Measurements from ENCODE around the gene IL31. TPM values are rescaled to one million over a fixed set of nuclear protein-coding genes. Genes with fewer than 3 reads are reported as not detected.

The IL31 gene
- total RNA-seq, 1 experiment from 2014 or later = not detected

DNA sequence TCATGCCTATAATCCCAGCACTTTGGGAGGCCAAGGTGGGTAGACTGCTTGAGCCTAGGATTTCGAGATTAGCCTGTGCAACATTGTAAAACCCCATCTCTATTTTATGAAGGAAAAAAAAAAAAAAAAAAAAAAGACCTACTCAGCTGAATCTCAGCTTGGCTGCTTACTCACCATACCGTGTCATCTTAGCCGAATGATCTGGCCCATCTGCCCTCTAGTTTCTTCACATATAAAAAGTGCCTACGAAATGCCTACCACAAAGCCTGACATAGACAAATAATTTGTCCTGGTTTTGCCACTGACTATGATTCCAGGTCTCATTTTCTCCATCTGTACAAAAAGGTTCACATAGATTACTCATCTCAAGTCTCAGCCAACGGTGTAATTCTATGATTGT, 41.8 kb upstream of the IL31 start:
- Histone ChIP-seq H3K9me3 (ENCODE audit: control insufficient read depth, insufficient read depth, low read depth, low read length) (no peaks in the 10 kb centered on the region), H3K27ac (ENCODE audit: low read length) (no peak overlapping the region), H3K4me1 (ENCODE audit: control insufficient read depth, insufficient read depth, low read length) (no peaks in the 10 kb centered on the region), H3K27me3 (ENCODE audit: control insufficient read depth, insufficient read depth, low read length) (no peaks in the 10 kb centered on the region), H3K4me3 (ENCODE audit: low read depth in 2 of 2, low read length in 2 of 2) (no peak overlapping the region), H3K36me3 (ENCODE audit: control insufficient read depth, insufficient read depth, low read length) (peaks cover 22% of the 10 kb centered on the region)
- ATAC-seq (no peak), DNase-seq (ENCODE audit: low read depth, low spot score) (no peak)
- ChIA-PET CTCF (interaction anchor here (0.6 kb wide), 1 partner anchor 256 kb away, joined by 6 read pairs; no protein-coding TSS in a partner anchor), POLR2A (no interaction called here)
- BruUV-seq (replicated peaks) = no TSS peak
- in situ Hi-C loops (cut with HindIII; ENCODE audit: low pct_unique_long_range_greater_than_20kb, low sequenced_read_pairs) (no loop called here), intact Hi-C loops (cut with micrococcal nuclease; ENCODE audit: unreplicated experiment) (no loop called here)
- no peak for TF ChIP-seq SIN3A (IDR thresholded peaks at IDR 0.05; ENCODE audit: borderline replicate concordance, insufficient read depth, low read depth, low read length)
- TF ChIP-seq POLR2AphosphoS5 (IDR thresholded peaks at IDR 0.05; ENCODE audit: low read depth, low read length) = no peak
- TF ChIP-seq TCF7L2 (IDR thresholded peaks at IDR 0.05; ENCODE audit: low read depth, low read length) = no peak
- TF ChIP-seq, protein P1, sequence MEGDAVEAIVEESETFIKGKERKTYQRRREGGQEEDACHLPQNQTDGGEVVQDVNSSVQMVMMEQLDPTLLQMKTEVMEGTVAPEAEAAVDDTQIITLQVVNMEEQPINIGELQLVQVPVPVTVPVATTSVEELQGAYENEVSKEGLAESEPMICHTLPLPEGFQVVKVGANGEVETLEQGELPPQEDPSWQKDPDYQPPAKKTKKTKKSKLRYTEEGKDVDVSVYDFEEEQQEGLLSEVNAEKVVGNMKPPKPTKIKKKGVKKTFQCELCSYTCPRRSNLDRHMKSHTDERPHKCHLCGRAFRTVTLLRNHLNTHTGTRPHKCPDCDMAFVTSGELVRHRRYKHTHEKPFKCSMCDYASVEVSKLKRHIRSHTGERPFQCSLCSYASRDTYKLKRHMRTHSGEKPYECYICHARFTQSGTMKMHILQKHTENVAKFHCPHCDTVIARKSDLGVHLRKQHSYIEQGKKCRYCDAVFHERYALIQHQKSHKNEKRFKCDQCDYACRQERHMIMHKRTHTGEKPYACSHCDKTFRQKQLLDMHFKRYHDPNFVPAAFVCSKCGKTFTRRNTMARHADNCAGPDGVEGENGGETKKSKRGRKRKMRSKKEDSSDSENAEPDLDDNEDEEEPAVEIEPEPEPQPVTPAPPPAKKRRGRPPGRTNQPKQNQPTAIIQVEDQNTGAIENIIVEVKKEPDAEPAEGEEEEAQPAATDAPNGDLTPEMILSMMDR (IDR thresholded peaks at IDR 0.05) = no peak
- TF ChIP-seq, protein P2, sequence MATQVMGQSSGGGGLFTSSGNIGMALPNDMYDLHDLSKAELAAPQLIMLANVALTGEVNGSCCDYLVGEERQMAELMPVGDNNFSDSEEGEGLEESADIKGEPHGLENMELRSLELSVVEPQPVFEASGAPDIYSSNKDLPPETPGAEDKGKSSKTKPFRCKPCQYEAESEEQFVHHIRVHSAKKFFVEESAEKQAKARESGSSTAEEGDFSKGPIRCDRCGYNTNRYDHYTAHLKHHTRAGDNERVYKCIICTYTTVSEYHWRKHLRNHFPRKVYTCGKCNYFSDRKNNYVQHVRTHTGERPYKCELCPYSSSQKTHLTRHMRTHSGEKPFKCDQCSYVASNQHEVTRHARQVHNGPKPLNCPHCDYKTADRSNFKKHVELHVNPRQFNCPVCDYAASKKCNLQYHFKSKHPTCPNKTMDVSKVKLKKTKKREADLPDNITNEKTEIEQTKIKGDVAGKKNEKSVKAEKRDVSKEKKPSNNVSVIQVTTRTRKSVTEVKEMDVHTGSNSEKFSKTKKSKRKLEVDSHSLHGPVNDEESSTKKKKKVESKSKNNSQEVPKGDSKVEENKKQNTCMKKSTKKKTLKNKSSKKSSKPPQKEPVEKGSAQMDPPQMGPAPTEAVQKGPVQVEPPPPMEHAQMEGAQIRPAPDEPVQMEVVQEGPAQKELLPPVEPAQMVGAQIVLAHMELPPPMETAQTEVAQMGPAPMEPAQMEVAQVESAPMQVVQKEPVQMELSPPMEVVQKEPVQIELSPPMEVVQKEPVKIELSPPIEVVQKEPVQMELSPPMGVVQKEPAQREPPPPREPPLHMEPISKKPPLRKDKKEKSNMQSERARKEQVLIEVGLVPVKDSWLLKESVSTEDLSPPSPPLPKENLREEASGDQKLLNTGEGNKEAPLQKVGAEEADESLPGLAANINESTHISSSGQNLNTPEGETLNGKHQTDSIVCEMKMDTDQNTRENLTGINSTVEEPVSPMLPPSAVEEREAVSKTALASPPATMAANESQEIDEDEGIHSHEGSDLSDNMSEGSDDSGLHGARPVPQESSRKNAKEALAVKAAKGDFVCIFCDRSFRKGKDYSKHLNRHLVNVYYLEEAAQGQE (IDR thresholded peaks at IDR 0.05; ENCODE audit: insufficient read depth in 1 of 2, low read depth in 2 of 2, low read length in 1 of 2) = no peak

DNA sequence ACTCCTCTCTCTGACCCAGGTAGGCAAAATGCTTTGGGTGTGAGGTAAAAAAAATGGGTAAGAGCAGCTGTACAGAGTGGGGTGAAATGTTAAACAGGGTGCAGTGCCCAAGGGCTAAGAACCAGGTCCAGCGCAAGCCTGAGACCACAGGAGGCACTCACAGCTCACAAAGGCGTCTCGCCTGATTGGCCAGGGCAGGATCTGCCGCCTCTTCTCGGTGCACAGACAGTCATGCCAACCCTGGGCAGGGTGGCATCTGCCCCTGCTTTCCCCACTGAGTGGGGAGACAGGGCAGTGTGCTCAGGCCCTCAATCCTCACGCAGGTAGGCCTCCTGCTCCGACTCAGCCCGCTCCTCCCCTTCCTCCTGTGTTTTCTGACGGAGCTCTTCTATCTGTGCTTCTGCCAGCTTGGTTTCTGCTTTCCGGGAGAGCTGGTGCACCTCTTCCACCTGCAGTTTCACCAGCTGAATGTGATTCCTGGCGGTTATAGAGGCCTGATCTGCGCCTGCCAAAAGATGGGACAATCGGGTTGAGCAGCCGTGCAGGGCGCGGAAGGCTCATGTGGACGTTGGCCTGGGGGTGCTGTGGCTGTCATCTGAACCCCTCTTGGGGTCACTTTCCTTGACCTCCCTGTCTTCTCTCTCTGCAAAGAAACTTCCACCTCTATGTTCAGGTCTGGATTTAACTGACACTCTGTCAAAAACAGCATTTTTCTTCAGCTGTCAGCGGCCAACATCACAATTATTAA, 34.2 kb upstream of the IL31 start:
- TF ChIP-seq POLR2AphosphoS5 (IDR thresholded peaks at IDR 0.05; ENCODE audit: low read depth, low read length) = no peak
- no peak for ATAC-seq
- BruUV-seq (replicated peaks) = TSS peak; percentile 65
- Histone ChIP-seq H3K27me3 (ENCODE audit: control insufficient read depth, insufficient read depth, low read length) (no peaks in the 10 kb centered on the region), H3K4me1 (ENCODE audit: control insufficient read depth, insufficient read depth, low read length) (peaks cover 9% of the 10 kb centered on the region), H3K27ac (ENCODE audit: low read length) (no peak overlapping the region), H3K9me3 (ENCODE audit: control insufficient read depth, insufficient read depth, low read depth, low read length) (no peaks in the 10 kb centered on the region), H3K4me3 (ENCODE audit: low read depth in 2 of 2, low read length in 2 of 2) (no peak overlapping the region), H3K36me3 (ENCODE audit: control insufficient read depth, insufficient read depth, low read length) (peaks cover 16% of the 10 kb centered on the region)
- ChIA-PET CTCF (no interaction called here), POLR2A (no interaction called here)
- intact Hi-C loops (cut with micrococcal nuclease; ENCODE audit: unreplicated experiment) (no loop called here), in situ Hi-C loops (cut with HindIII; ENCODE audit: low pct_unique_long_range_greater_than_20kb, low sequenced_read_pairs) (no loop called here)
- DNase-seq (ENCODE audit: low read depth, low spot score) = no peak

DNA sequence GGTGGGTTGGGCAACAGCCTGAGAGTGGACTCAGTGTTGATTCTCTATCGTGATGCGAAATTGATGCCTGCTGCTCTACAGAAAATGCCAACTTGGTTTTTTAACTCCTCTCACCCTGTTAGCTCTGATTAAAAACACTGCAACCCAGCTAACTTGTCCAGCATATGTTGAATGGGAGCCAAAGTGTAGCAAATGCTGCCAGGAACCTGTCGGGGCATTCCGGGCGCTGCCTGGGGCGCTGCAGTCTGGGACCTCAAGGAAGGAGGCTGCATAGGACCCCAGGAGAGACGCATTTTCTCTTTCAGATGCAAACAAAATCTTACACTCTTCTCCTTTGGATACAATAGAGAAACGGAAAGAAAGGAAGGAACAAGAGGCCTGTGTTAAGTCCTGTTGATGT, 33.4 kb upstream of the IL31 start:
- Histone ChIP-seq H3K27ac (ENCODE audit: low read length) (no peak overlapping the region), H3K4me3 (ENCODE audit: low read depth in 2 of 2, low read length in 2 of 2) (no peak overlapping the region), H3K9me3 (ENCODE audit: control insufficient read depth, insufficient read depth, low read depth, low read length) (no peaks in the 10 kb centered on the region), H3K27me3 (ENCODE audit: control insufficient read depth, insufficient read depth, low read length) (no peaks in the 10 kb centered on the region), H3K36me3 (ENCODE audit: control insufficient read depth, insufficient read depth, low read length) (peaks cover 16% of the 10 kb centered on the region), H3K4me1 (ENCODE audit: control insufficient read depth, insufficient read depth, low read length) (peaks cover 16% of the 10 kb centered on the region)
- CTCF ChIA-PET = no interaction called here
- intact Hi-C loops (cut with micrococcal nuclease; ENCODE audit: unreplicated experiment) = no loop called here
- in situ Hi-C loops (cut with HindIII; ENCODE audit: low pct_unique_long_range_greater_than_20kb, low sequenced_read_pairs) = no loop called here
- no TSS peak for BruUV-seq (replicated peaks)
- ATAC-seq = no peak
- POLR2A ChIA-PET = no interaction called here
- no peak for DNase-seq (ENCODE audit: low read depth, low spot score)
- TF ChIP-seq TCF7L2 (IDR thresholded peaks at IDR 0.05; ENCODE audit: low read depth, low read length) (no peak), SIN3A (IDR thresholded peaks at IDR 0.05; ENCODE audit: borderline replicate concordance, insufficient read depth, low read depth, low read length) (no peak), POLR2AphosphoS5 (IDR thresholded peaks at IDR 0.05; ENCODE audit: low read depth, low read length) (no peak)
- TF ChIP-seq, protein P2 (IDR thresholded peaks at IDR 0.05; ENCODE audit: insufficient read depth in 1 of 2, low read depth in 2 of 2, low read length in 1 of 2) = no peak
- TF ChIP-seq, protein P1 (IDR thresholded peaks at IDR 0.05) = no peak
